Measurements from ENCODE around the gene KCNAB3.

DNA sequence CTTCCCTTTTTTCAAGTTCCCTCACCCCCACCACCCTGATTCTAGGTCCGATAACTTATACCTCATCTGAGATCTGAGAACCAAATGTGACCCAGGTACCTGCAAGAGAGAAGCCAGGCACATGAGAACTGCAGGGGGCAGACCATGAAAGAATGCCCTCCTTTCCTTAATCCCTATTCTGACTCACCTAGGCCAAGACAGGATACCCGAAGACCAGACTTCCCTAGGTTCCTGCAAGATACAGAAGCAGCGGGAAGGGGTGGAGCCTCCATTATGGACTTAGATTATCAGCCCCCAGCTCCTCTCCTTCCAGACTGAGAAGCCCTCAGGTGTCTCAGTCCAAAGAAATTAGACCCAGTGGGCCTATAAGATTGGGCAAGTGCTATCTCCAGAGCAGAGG is 2.1 kb downstream of the KCNAB3 start:
- TF ChIP-seq, protein P1, sequence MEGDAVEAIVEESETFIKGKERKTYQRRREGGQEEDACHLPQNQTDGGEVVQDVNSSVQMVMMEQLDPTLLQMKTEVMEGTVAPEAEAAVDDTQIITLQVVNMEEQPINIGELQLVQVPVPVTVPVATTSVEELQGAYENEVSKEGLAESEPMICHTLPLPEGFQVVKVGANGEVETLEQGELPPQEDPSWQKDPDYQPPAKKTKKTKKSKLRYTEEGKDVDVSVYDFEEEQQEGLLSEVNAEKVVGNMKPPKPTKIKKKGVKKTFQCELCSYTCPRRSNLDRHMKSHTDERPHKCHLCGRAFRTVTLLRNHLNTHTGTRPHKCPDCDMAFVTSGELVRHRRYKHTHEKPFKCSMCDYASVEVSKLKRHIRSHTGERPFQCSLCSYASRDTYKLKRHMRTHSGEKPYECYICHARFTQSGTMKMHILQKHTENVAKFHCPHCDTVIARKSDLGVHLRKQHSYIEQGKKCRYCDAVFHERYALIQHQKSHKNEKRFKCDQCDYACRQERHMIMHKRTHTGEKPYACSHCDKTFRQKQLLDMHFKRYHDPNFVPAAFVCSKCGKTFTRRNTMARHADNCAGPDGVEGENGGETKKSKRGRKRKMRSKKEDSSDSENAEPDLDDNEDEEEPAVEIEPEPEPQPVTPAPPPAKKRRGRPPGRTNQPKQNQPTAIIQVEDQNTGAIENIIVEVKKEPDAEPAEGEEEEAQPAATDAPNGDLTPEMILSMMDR (IDR thresholded peaks at IDR 0.05; ENCODE audit: poor library complexity, severe bottlenecking) = no peak
- TF ChIP-seq POLR2AphosphoS5 (IDR thresholded peaks at IDR 0.05) (no peak), EZH2 (IDR thresholded peaks at IDR 0.05; ENCODE audit: borderline replicate concordance, insufficient read depth, low read length, poor library complexity, severe bottlenecking) (no peak), EP300 (conservative IDR thresholded peaks at IDR 0.05; ENCODE audit: poor library complexity, severe bottlenecking) (no peak), SMC3 (conservative IDR thresholded peaks at IDR 0.05; ENCODE audit: poor library complexity) (no peak), TAF1 (IDR thresholded peaks at IDR 0.05; ENCODE audit: low read depth) (no peak), RAD21 (conservative IDR thresholded peaks at IDR 0.05) (no peak)
- TF ChIP-seq, protein P2, sequence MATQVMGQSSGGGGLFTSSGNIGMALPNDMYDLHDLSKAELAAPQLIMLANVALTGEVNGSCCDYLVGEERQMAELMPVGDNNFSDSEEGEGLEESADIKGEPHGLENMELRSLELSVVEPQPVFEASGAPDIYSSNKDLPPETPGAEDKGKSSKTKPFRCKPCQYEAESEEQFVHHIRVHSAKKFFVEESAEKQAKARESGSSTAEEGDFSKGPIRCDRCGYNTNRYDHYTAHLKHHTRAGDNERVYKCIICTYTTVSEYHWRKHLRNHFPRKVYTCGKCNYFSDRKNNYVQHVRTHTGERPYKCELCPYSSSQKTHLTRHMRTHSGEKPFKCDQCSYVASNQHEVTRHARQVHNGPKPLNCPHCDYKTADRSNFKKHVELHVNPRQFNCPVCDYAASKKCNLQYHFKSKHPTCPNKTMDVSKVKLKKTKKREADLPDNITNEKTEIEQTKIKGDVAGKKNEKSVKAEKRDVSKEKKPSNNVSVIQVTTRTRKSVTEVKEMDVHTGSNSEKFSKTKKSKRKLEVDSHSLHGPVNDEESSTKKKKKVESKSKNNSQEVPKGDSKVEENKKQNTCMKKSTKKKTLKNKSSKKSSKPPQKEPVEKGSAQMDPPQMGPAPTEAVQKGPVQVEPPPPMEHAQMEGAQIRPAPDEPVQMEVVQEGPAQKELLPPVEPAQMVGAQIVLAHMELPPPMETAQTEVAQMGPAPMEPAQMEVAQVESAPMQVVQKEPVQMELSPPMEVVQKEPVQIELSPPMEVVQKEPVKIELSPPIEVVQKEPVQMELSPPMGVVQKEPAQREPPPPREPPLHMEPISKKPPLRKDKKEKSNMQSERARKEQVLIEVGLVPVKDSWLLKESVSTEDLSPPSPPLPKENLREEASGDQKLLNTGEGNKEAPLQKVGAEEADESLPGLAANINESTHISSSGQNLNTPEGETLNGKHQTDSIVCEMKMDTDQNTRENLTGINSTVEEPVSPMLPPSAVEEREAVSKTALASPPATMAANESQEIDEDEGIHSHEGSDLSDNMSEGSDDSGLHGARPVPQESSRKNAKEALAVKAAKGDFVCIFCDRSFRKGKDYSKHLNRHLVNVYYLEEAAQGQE (IDR thresholded peaks at IDR 0.05; ENCODE audit: borderline replicate concordance) = no peak
